Keratinocyte (primary cell): ENCODE measurements around the gene LRP3. TPM values are rescaled to one million over a fixed set of nuclear protein-coding genes. Genes with fewer than 3 reads are reported as not detected.
A peak's percentile ranks its signal among the peaks of the same experiment; 100 is the strongest.

Source experiments
- DNase-seq: peaks from one replicate; pipeline ENCODE4 v3.0.0-alpha.2; 2011; ENCODE audit warnings: low read depth, missing footprints, low spot score
- FAIRE-seq: peaks from 2 replicates; lab custom pipeline; 2011; peaks lifted over from hg19 to GRCh38; lab: Jason Lieb, UNC
- H2AFZ ChIP-seq: 2 replicates; pipeline ENCODE4 v1.6.0; 2012; ENCODE audit warnings: low read length, control low read depth, inconsistent platforms; ENCODE audit not compliant: control insufficient read depth
- H3K27ac ChIP-seq: 2 replicates; pipeline ENCODE4 v1.5.1; 2011; ENCODE audit warnings: low read length; ENCODE audit not compliant: control insufficient read depth, insufficient read depth
- H3K27me3 ChIP-seq: 3 replicates; pipeline ENCODE4 v1.6.0; 2011; ENCODE audit warnings: low read length; ENCODE audit not compliant: control insufficient read depth, insufficient read depth; ENCODE audit errors: extremely low read depth
- H3K36me3 ChIP-seq, 2 experiments: 2 replicates in 1 of 2; 3 replicates in 1 of 2; pipeline ENCODE4 v1.5.1; 2011; ENCODE audit warnings: low read length in 2 of 2, mild to moderate bottlenecking in 1 of 2; ENCODE audit not compliant: control insufficient read depth in 2 of 2, insufficient read depth in 2 of 2; ENCODE audit errors: extremely low read depth in 1 of 2
- H3K4me1 ChIP-seq: 3 replicates; pipeline ENCODE4 v1.5.1; 2011; ENCODE audit warnings: low read length; ENCODE audit not compliant: control insufficient read depth, insufficient read depth; ENCODE audit errors: extremely low read depth
- H3K4me2 ChIP-seq: 3 replicates; pipeline ENCODE4 v1.6.0; 2011; ENCODE audit warnings: low read depth, low read length; ENCODE audit not compliant: control insufficient read depth, insufficient read depth; ENCODE audit errors: extremely low read depth
- H3K4me3 ChIP-seq, 3 experiments: fragments of 200-600 bp in 1 of 3; sonication (generic) in 1 of 3; 2 replicates in 2 of 3; 3 replicates in 1 of 3; pipeline ENCODE4 v1.5.1; 2011 to 2016; ENCODE audit warnings: low read length in 3 of 3, mild to moderate bottlenecking in 3 of 3, control low read depth in 2 of 3, inconsistent platforms in 1 of 3, low read depth in 1 of 3, mixed read lengths in 1 of 3, mixed run types in 1 of 3, moderate library complexity in 1 of 3; ENCODE audit not compliant: control insufficient read depth in 2 of 3, insufficient read depth in 2 of 3; ENCODE audit errors: extremely low read depth in 1 of 3
- H3K79me2 ChIP-seq: 2 replicates; pipeline ENCODE4 v1.6.0; 2012; ENCODE audit warnings: low read length; ENCODE audit not compliant: control insufficient read depth, insufficient read depth
- H3K9ac ChIP-seq: 3 replicates; pipeline ENCODE4 v1.6.0; 2011; ENCODE audit warnings: low read length; ENCODE audit not compliant: control insufficient read depth, insufficient read depth; ENCODE audit errors: extremely low read depth
- H3K9me1 ChIP-seq: 3 replicates; pipeline ENCODE4 v1.6.0; 2011; ENCODE audit warnings: low read length; ENCODE audit not compliant: control insufficient read depth, insufficient read depth; ENCODE audit errors: extremely low read depth
- H3K9me3 ChIP-seq: 2 replicates; pipeline ENCODE4 v1.5.1; 2012; ENCODE audit warnings: low read depth, low read length; ENCODE audit not compliant: control insufficient read depth
- H4K20me1 ChIP-seq: 3 replicates; pipeline ENCODE4 v1.6.0; 2011; ENCODE audit warnings: low read length; ENCODE audit not compliant: control insufficient read depth, insufficient read depth; ENCODE audit errors: extremely low read depth
- CTCF ChIP-seq, 3 experiments: IDR thresholded peaks in 1 of 3; conservative IDR thresholded peaks in 1 of 3; optimal IDR thresholded peaks in 1 of 3; 2 replicates in 2 of 3; 3 replicates in 1 of 3; pipeline versions ENCODE3 to v1.5.1; 2011; ENCODE audit warnings: low read length in 3 of 3, mild to moderate bottlenecking in 3 of 3, moderate library complexity in 2 of 3, control low read depth in 1 of 3, inconsistent platforms in 1 of 3; ENCODE audit not compliant: insufficient read depth in 2 of 3; ENCODE audit errors: extremely low read depth in 1 of 3
- EZH2 ChIP-seq: IDR thresholded peaks from one replicate; pipeline ENCODE4 v1.6.1; 2012; ENCODE audit warnings: inconsistent platforms, mild to moderate bottlenecking, low read length, moderate library complexity
- dilution Hi-C: fragments of 300-500 bp; cut with MboI; formaldehyde crosslinking; loops from one replicate; pipeline ENCODE4 v1.7.0; 2020; ENCODE audit warnings: low sequenced_read_pairs; ENCODE audit not compliant: extremely low pct_ligation_motif_present
- polyA plus RNA-seq, 5 experiments: library from polyadenylated mRNA; depleted of rRNA in 3 of 5; stranded (reverse) in 3 of 5; stranded (forward) in 1 of 5; unstranded in 1 of 5; fragments of >200 nt; gene quantifications; 1 replicate in 1 of 5; 2 replicates in 3 of 5; 3 replicates in 1 of 5; pipeline versions ENCODE4 v1.2.1 to v1.2.3, GENCODE V29; 2011 to 2012; ENCODE audit warnings: missing spikeins in 2 of 5, low read depth in 1 of 5, low replicate concordance in 1 of 5

LRP3 gene
- polyA plus RNA-seq, 1 donor (not counting 4 experiments of a cell fraction or from before 2014, with no cell fraction given) = 5.0 TPM

DNA sequence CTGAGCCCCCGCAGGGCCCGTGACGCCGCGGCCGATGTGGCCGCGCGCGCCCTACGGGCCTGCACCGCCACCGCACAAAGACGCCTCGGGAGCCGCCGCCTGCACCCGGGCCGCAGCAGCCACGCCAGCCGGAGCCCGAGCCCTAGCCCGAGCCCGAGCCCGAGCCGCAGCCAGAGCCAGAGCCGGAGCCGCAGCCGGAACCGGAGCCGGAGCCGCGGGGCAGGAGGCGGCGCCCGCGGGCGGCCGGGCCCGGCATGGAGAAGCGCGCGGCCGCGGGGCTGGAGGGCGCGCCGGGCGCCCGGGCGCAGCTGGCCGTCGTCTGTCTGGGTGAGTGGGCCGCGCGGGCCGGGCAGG, 379 bp downstream of the LRP3 start:
- Histone ChIP-seq H3K4me1 (peaks cover 3% of the 10 kb centered on the region), H3K27ac (no peak overlapping the region), H2AFZ (no peak overlapping the region), H3K4me3 (peak overlapping the region in 2 of 3 experiments; percentile 46 to 51), H3K36me3 (peaks cover 0 to 6% of the 10 kb centered on the region in 2 experiments), H3K27me3 (peaks cover 14% of the 10 kb centered on the region), H3K9me1 (no peaks in the 10 kb centered on the region), H3K9me3 (no peaks in the 10 kb centered on the region), H3K9ac (peak overlapping the region; percentile 37), H3K79me2 (no peaks in the 10 kb centered on the region), H4K20me1 (no peaks in the 10 kb centered on the region), H3K4me2 (peak overlapping the region; percentile 60)
- dilution Hi-C loops = no loop called here
- FAIRE-seq (no peak), DNase-seq (no peak)
- TF ChIP-seq EZH2 (no peak), CTCF (optimal IDR thresholded peaks at IDR 0.05 in 1 of 3, IDR thresholded peaks at IDR 0.05 in 1 of 3, conservative IDR thresholded peaks at IDR 0.05 in 1 of 3; ENCODE audit: extremely low read depth in 1 of 3, insufficient read depth in 2 of 3, low read length in 3 of 3) (no peak)

DNA sequence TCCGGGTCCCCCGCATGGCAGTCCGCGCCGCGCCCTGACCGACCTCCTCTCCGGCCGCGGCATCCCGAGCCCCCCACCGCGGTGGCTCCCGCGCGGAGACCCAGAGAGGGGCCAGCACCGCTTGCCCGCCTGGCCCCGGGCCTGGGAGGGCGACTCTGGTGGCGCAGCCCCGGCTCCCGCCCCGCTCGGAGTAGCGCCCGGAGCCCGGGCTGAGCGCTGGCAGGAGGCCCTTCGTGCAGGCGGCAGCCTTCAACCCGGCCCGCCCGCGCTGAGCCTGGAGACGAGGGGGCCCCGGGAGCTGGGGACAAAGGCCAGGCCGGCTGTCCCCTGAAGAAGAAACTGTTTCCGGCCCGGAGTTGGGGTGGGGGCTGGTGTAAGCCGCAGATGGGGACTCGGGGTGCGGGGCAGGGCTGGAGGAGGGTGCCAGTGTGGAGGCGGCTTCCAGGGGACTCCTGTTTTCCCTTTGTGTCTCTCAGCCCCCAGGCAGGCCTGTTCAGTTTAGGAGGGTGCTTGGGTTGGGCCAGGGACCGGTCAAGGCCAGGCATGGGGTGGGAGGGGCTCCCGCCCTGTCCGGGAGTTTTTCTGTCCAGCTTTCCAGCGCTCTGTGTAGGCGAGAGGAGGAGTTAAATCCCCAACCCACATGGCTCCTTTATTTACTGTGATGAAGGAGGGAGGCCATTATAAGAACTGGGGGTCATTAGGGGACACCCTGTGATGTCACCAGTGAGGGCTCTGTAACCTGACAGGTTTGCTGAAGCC, 935 bp downstream of the LRP3 start:
- FAIRE-seq (no peak), DNase-seq (no peak)
- Histone ChIP-seq H3K36me3 (peaks cover 0 to 6% of the 10 kb centered on the region in 2 experiments), H3K4me3 (peak overlapping the region in 2 of 3 experiments; percentile 46 to 51), H3K79me2 (no peaks in the 10 kb centered on the region), H4K20me1 (no peaks in the 10 kb centered on the region), H3K9me1 (no peaks in the 10 kb centered on the region), H3K27me3 (peaks cover 14% of the 10 kb centered on the region), H3K27ac (no peak overlapping the region), H3K4me2 (peak overlapping the region; percentile 60), H3K4me1 (peaks cover 3% of the 10 kb centered on the region), H3K9me3 (no peaks in the 10 kb centered on the region), H2AFZ (no peak overlapping the region), H3K9ac (peak overlapping the region; percentile 37)
- TF ChIP-seq EZH2 = no peak
- TF ChIP-seq CTCF (optimal IDR thresholded peaks at IDR 0.05 in 1 of 3, IDR thresholded peaks at IDR 0.05 in 1 of 3, conservative IDR thresholded peaks at IDR 0.05 in 1 of 3; ENCODE audit: extremely low read depth in 1 of 3, insufficient read depth in 2 of 3, low read length in 3 of 3) = no peak
- dilution Hi-C loops = no loop called here
